Right hindlimb (tissue), 1 donor: Measurements from ENCODE around the gene FBXO39.
"Not testable (repeated sequence)": the region's sequence is repeated elsewhere in the genome, so short reads cannot be mapped to it uniquely, and the experiment has no call there.

ENCODE experiments used
- DNase-seq: peaks from one replicate; pipeline ENCODE4 v3.0.0-alpha.2; 2018

Gene FBXO39

DNA sequence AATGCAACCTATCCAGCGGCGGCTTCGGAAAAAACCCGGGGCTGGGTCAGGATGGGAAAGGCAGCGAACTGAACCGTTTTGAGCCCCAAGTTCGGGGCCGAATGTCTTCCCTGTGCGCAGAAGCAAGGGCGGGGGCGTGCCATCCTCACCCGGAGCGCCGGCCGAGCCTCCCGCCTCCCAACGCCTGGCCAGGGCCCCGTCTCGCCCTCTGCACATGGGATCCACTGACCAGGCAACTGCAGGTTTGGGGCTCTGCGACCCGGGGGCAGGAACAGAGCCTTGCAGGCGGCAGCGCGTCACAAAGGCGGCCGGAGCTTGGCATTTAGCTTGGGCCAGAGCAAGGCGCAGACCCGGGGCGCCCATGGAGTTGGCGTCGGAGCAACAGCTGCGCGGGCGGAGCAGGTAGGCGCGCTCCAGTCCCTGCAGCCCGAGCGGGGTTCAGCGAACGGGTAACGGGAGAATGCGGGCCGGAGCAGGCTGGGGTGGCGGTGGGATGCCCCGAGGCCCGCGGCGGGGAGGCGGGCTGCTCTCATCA, at the start of gene FBXO39:
Gene FBXO39 (plus strand): TSS at position 345 of the 535 bp plus-strand sequence. CDS start 3,654 bp downstream, outside the sequence.
- DNase-seq, result no peak

GRCh38 chr17:6729531-6729930, 46.5 kb upstream of the FBXO39 start:
- no peak for DNase-seq

GRCh38 chr17:6746665-6747064, 29.4 kb upstream of the FBXO39 start:
- DNase-seq, result not testable (repeated sequence)

DNA sequence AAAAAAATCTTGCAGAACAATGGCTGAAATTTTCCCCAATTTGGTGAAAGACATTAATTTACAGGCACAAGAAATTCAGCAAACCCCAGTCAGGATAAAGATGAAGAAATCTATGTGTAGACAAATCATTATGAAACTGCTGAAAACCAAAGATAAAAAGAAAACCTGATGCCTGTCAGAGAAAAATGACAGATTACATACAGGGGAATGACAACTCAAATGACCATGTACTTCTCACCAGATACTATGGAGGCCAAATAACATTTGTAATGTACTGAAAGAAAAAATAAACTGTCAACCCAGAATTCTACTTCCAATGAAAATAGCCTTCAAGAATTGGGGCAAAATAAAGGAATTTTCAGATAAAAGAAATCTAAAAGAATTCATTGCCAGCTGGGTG, 27.4 kb upstream of the FBXO39 start:
- no peak for DNase-seq

DNA sequence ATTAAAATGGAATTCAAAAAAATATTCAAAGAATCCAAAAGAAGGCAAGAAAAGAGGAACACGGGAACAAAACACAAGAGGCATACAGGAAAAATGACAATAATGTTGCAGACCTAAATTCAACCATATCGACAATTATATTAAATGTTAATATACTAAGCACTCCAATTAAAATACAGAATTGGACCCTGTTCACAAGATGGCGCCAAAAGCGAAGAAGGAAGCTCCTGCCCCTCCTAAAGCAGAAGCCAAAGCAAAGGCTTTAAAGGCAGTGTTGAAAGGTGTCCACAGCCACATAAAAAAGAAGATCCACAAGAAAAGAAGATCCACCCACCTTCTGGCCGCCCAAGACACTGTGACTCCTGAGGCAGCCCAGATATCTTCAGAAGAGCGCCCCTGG, 26.5 kb upstream of the FBXO39 start:
- DNase-seq, result no peak

DNA sequence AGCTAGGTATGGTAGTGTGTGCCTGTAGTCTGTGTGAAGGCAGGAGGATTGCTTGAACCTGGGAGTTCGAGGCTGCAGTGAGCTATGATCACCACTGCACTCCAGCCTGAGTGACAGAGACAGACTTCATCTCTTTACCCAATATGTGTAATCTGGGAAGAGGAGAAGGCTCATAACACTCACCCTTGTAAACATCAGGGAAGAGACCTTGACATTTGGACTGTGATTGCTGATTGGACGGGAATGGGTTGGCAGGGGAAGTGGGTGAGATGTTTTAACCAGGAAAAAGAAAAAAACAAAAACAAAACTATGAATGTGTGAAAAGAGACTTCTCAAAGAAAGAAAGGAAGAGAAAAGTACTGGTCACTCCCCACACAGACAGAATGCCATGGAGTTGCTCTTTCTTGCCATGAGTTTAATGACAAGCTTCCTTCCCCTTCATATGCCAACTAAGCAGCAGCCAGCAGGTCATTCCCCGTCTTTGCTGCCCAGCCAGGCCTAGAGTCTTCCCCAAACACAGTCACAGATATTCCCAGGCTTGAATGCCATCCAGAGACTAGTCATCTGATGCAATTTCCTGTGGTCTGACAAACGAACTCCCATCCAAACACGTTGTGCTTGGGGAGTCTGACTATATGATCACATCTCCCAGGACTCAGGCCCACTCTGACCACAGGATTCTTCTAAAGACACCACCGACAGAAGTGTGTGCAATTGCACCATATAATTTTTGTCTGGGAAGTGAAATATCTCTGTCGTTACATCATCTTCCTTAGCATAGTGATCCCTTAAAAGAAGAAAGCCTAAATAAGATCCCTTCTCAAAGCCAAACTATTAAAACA, 23.7 kb upstream of the FBXO39 start:
- peak; percentile 62 for DNase-seq

- DNase-seq, result peak; percentile 78
Measured at GRCh38 chr17:6753006-6753445, 23.0 kb upstream of the FBXO39 start.

DNA sequence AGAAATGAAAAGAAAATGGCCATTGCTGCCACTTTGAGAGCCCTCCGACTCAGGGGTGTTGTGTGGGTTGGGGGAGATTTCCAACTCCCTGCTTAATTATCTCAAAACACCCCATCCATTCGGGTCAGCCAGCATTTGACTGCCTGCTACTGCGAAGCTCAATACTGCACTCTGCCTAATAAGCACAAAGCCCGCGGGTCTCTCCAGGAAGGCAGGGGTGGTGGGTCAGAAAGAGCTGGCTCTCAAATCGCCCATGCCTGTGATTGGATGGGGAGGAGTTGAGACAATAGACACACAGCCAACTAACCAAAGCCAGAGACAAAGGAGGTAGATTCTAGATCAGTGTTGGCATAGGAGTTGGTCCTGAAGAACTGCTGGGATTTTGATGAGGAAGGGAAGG, 22.5 kb upstream of the FBXO39 start:
- DNase-seq, result no peak

- DNase-seq, result peak; percentile 31
Measured at GRCh38 chr17:6755281-6755680, 20.7 kb upstream of the FBXO39 start.

DNA sequence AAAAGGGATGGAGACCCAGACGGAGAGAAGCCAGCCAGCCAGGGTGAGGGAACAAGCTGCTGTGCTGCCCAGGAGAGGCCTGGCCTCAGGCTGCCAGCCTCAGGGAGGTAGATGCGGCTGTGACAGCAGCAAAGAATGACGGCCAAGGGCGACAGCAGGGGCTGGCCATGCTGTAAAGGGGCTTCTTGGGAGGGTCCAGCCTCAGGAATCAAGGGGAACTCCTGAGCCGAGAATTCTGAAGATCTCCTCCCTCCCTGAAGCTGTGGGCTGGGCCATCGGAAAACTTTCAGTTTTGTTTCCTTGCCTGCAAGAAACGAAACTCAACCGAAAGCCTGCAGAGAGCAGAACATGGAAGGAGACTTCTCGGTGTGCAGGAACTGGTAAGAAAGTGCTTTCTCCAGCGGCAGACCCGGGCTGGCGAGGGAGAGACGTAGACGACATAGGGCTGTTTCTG, 20.3 kb upstream of the FBXO39 start, which contains the start of gene XAF1:
Gene XAF1 (plus strand): TSS at position 316 of the 454 bp plus-strand sequence. CDS start 33 bp downstream, at position 349.
- DNase-seq, result peak; percentile 58

DNA sequence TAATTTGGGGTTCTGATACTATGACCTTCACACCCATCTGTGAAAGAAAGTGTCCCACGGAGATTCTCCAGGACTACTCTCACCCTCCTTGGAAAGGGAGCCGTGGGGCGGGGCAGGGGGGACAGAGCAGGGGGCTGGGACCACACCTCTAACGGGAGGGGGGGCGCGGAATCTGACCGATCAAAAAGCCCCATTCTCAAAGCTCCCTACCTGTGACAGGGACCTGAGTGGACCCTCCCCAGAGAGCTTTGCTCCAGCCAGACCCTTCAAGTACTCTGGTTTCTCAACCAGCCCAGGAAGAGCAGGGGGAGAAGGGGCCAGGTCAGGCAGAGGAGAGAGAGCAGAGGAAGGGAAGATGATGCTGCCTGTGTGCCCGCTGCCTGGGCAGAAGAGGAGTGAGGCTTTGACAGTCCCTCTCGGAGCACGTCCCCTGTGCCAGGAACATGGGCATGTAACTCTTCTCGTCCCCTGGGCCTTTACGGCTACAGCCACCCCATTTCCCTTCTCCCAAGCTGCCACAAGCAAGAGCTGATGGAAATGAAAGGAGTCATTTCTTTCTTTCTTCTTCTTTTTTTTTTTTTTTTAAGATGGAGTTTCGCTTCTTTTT, 19.5 kb upstream of the FBXO39 start:
- DNase-seq, result no peak

DNA sequence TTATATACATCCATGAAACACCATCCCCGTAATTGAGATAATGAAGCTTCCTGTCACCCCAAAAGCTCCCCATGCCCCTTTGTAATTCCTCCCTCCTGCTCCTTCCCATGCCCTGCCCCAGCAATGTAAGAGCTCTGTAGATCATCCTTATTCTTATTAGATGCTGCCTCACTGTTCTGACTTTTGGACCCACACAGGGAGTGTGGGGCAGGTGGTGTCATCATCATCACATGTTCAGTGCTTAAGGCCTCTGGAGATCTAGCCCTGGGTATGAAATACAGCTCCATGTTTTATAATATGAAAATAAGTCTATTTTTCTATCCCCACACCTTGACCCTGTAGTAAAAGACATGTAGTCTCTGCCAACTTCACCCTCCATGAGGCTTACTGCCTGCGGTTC, 18.3 kb upstream of the FBXO39 start:
- no peak for DNase-seq

- no peak for DNase-seq
Measured at GRCh38 chr17:6761779-6762178, 14.2 kb upstream of the FBXO39 start.

DNA sequence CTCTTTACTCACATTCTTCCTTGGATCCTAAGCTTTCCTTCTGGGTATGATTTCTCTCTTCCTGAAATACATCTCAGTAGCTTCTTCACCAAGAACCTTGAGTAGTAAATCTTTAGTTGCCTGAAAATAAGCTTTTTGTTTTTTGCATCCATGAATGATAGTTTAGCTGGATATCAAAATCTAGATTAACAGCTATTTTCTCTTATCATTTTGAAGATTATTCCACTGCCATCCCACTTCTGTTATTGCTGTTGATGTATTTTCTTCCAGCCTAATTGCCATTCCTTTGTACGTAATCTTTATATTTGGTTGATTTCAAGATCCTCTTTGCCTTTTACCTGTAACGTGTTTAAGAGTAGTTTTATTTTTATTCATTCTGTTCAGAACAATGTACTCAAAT, 7.6 kb upstream of the FBXO39 start:
- DNase-seq, result no peak

DNA sequence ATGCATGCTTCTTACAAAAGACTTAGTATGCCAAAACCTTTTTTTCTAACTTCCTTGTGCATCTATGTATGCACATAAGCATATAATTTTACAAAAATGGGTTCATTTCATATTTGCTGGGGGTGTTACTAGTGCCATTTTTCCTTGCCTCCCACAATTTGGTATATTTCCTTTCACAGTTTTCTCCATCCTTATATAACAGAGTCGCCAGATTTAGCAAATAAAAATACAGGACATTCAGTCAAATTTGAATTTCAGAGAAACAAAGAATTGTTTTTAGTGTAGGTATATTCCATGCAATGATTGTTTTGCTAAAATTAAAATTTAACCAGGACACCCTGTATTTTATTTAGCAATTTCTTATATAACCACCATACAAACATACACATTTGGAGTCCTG, 4.0 kb upstream of the FBXO39 start:
- DNase-seq, result no peak

GRCh38 chr17:6774906-6775305, 1.1 kb upstream of the FBXO39 start:
- not testable (repeated sequence) for DNase-seq

GRCh38 chr17:6779411-6779810, 3.4 kb downstream of the FBXO39 start:
- no peak for DNase-seq

DNA sequence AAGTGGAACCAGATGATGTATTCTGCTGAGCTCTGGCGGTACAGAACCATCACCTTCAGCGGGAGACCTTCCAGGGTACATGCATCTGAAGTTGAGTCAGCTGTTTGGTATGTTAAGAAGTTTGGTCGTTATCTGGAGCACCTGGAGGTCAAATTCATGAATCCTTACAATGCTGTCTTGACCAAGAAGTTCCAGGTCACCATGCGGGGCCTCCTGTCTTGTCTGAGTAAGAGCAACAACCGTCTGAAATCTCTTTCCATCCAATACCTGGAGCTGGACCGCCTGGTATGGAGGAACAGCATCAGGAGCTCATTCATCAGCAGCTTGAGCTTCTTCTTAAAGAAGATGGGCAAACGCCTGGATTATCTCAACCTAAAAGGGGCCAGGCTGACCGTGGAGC, 4.0 kb downstream of the FBXO39 start:
- DNase-seq, result no peak

GRCh38 chr17:6780886-6781285, 4.9 kb downstream of the FBXO39 start:
- DNase-seq, result no peak

DNA sequence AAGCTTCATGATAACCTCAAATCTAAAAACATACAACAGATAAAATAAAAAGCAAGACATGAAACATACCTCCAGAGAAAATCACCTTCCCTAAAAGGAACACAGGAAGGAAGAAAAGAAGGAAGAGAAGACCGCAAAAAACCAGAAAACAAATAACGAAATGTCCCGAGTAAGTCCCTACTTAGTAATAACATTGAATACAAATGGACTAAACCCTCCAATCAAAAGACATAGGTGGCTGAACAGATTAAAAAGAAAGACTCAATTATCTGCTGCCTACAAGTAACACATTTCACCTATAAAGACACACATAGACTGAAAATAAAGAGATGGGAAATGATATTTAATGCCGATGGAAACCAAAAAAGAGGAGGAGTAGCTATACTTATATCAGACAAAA, 6.2 kb downstream of the FBXO39 start:
- DNase-seq, result no peak

DNA sequence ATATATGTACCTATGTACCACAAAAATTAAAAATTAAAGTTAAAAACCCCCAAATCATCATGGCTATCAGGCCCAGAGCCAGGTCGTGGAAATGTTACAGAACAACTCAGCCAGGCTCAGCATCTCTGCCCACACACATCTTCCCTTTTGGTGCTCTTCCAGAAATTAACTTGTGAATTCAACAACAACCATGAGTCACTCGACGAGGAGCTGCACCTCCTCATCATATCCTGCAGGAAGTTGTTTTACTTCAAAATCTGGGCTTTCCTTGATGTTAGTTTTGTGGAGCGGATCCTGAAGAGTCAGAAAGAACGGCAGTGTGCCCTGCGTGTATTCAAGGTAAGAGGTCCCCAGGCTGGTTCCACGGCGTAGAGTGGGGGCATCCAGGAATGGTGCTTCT, 10.6 kb downstream of the FBXO39 start:
- no peak for DNase-seq

DNA sequence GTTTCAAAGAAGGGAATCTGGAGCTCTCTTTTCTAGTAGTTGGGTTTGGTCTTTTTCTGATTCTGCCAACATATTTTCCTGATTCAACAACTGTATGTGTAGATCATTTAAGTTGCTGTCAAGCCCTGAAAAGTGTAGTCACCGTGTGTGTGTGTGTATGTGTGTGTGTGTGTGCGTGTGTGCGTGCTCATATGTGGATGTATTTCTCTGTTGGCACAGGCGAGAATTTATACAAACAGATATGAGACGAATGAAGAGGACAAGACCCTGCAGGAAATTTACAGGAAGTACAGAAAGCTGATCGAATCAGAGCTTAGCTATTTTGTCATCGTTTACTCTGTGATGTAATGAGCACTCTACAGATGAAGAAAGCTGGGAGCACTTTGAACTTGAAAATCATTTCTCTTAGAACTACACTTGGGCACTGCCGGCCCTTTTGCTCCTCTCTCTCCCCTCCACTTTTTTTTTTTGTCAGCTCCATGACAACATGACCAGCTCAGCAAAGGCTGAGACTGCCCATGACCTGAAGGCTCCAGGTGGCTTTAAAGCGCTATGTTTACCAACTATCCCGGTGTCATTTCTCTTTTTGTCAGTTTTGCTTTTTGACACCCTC, 11.2 kb downstream of the FBXO39 start:
- DNase-seq, result no peak

- no peak for DNase-seq
Measured at GRCh38 chr17:6789146-6789545, 13.1 kb downstream of the FBXO39 start.
